Right lobe of liver (tissue), 4 donors: ENCODE measurements around the gene CRB1.

Experiments used
- POLR2A ChIP-seq: fragments of 450-650 bp; IDR thresholded peaks from one replicate; pipeline ENCODE4 v1.6.1; 2017; ENCODE audit warnings: antibody characterized with exemption, mild to moderate bottlenecking
- TF ChIP-seq, protein P1 (sequence below), 4 donors: fragments of 200-600 bp in 3 of 4; fragments of 450-650 bp in 1 of 4; IDR thresholded peaks; one replicate each; pipeline versions ENCODE4 v1.5.1 to v1.8.0; 2016 to 2022; ENCODE audit warnings: antibody characterized with exemption in 4 of 4, mild to moderate bottlenecking in 2 of 4
- donor health status: DM: no; HTN: no; CAD: no.
- donor health status: DM: no; HTN: no; CAD: no.
- donor health status: DM: no; HTN: yes; CAD: no.

DNA sequence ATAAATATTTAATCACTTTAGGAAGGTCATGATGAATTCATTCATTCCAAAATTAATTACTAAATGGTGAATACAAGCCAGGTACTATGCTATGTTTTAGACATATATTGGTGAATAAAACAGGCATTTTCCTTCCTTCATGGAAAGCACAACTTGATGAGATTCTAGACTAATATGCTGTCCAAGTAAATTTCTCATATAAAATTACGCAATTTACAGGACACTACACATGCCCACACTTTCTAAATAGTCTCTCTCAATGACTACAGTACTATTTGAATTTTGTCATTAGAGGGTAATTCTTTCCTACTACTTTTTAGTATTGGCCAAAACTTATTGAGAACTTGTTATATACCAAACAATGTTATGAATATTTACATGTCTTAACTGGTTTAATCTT lies 150.6 kb downstream of the CRB1 start:
- TF ChIP-seq, protein P1, sequence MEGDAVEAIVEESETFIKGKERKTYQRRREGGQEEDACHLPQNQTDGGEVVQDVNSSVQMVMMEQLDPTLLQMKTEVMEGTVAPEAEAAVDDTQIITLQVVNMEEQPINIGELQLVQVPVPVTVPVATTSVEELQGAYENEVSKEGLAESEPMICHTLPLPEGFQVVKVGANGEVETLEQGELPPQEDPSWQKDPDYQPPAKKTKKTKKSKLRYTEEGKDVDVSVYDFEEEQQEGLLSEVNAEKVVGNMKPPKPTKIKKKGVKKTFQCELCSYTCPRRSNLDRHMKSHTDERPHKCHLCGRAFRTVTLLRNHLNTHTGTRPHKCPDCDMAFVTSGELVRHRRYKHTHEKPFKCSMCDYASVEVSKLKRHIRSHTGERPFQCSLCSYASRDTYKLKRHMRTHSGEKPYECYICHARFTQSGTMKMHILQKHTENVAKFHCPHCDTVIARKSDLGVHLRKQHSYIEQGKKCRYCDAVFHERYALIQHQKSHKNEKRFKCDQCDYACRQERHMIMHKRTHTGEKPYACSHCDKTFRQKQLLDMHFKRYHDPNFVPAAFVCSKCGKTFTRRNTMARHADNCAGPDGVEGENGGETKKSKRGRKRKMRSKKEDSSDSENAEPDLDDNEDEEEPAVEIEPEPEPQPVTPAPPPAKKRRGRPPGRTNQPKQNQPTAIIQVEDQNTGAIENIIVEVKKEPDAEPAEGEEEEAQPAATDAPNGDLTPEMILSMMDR (IDR thresholded peaks at IDR 0.05) = no peak
- TF ChIP-seq POLR2A = no peak
